K562 (cell line): Measurements from ENCODE around the gene STC2. TPM values are rescaled to one million over a fixed set of nuclear protein-coding genes. Genes with fewer than 3 reads are reported as not detected.

Source experiments
- ATAC-seq: fragments of 200-7000 bp; cut with Tn5 transposase; 3 replicates; pipeline ENCODE4 v1.9.1; 2020; ENCODE audit warnings: moderate library complexity
- BruUV-seq: library from RNA; stranded (reverse); fragments of 400-500 nt; replicated peaks from 2 replicates; lab custom pipeline; 2021; lab: Mats Ljungman, UMichigan
- CTCF ChIA-PET: fragments of 300-600 bp; formaldehyde crosslinking; extraction: SDS; loops from one replicate; lab custom pipeline; 2021; ENCODE audit warnings: low intra/inter-chr PET ratio; lab: Yijun Ruan, JAX
- POLR2A ChIA-PET: fragments of 300-600, 350-650 bp; sonication (Branson Sonifier 250); formaldehyde crosslinking; extraction: SDS; loops from one replicate; lab custom pipeline; 2021; ENCODE audit warnings: antibody characterized with exemption, inconsistent platforms; lab: Yijun Ruan, JAX
- DNase-seq, 4 experiments: peaks; one replicate each; pipeline versions ENCODE4 v3.0.0 to v3.0.0-alpha.2; 2011 to 2018; ENCODE audit warnings: low spot score in 3 of 4, mixed read lengths in 3 of 4; ENCODE audit errors: extremely low read depth in 1 of 4
- FAIRE-seq: peaks from 2 replicates; lab custom pipeline; 2011; peaks lifted over from hg19 to GRCh38; lab: Jason Lieb, UNC
- H2AFZ ChIP-seq: 2 replicates; pipeline ENCODE4 v1.6.0; 2011; ENCODE audit warnings: low read depth, low read length, control low read depth, inconsistent platforms
- H3K27ac ChIP-seq: fragments of 200-600 bp; 3 replicates; pipeline ENCODE4 v1.8.0; 2011; ENCODE audit warnings: low read depth, mild to moderate bottlenecking, control low read depth, inconsistent platforms, low read length, moderate library complexity, mixed read lengths; ENCODE audit errors: extremely low read depth
- H3K27me3 ChIP-seq, 2 experiments: fragments of 300-600 bp in 1 of 2; 2 replicates in 1 of 2; 3 replicates in 1 of 2; pipeline versions ENCODE4 v1.6.0 to v1.8.0; 2011; ENCODE audit warnings: inconsistent platforms in 2 of 2, low read length in 2 of 2, mild to moderate bottlenecking in 1 of 2, mixed read lengths in 1 of 2, moderate library complexity in 1 of 2; ENCODE audit not compliant: control insufficient read depth in 2 of 2, insufficient read depth in 2 of 2
- H3K36me3 ChIP-seq: fragments of 300-600 bp; 3 replicates; pipeline ENCODE4 v1.8.0; 2011; ENCODE audit warnings: mild to moderate bottlenecking, low read length, inconsistent platforms; ENCODE audit not compliant: control insufficient read depth, insufficient read depth
- H3K4me1 ChIP-seq, 2 experiments: fragments of 200-600 bp in 1 of 2; replicated peaks in 1 of 2; 2 replicates in 1 of 2; 3 replicates in 1 of 2; pipeline versions ENCODE4 v1.5.1 to v1.8.0; 2011; ENCODE audit warnings: inconsistent platforms in 2 of 2, low read length in 2 of 2, mild to moderate bottlenecking in 1 of 2, mixed read lengths in 1 of 2, moderate library complexity in 1 of 2; ENCODE audit not compliant: control insufficient read depth in 2 of 2, insufficient read depth in 2 of 2
- H3K4me2 ChIP-seq: 2 replicates; pipeline ENCODE4 v1.6.1; 2011; ENCODE audit warnings: low read length, control low read depth, inconsistent platforms, mixed read lengths; ENCODE audit not compliant: insufficient read depth
- H3K4me3 ChIP-seq: fragments of 200-600 bp; sonication (generic), shearing (Covaris generic); 2 replicates; pipeline ENCODE4 v1.5.1; 2016; ENCODE audit warnings: control low read depth, inconsistent platforms
- H3K79me2 ChIP-seq: fragments of 200-600 bp; 3 replicates; pipeline ENCODE4 v1.8.0; 2011; ENCODE audit warnings: low read length, inconsistent platforms; ENCODE audit not compliant: control insufficient read depth, insufficient read depth
- H3K9ac ChIP-seq, 2 experiments: 2 replicates each; pipeline versions ENCODE4 v1.6.0 to v1.6.1; 2011; ENCODE audit warnings: low read depth in 2 of 2, low read length in 2 of 2, control low read depth in 1 of 2, inconsistent platforms in 1 of 2, mild to moderate bottlenecking in 1 of 2, mixed read lengths in 1 of 2; ENCODE audit not compliant: insufficient read depth in 1 of 2
- H3K9me1 ChIP-seq: one replicate; pipeline ENCODE4 v1.6.0; 2011; ENCODE audit warnings: inconsistent platforms, mild to moderate bottlenecking, low read length, moderate library complexity; ENCODE audit not compliant: control insufficient read depth, insufficient read depth
- H3K9me3 ChIP-seq: replicated peaks from 2 replicates; pipeline ENCODE4 v1.5.1; 2011; ENCODE audit warnings: low read depth, low read length, inconsistent platforms; ENCODE audit not compliant: control insufficient read depth, insufficient read depth
- H4K20me1 ChIP-seq: replicated peaks from 2 replicates; pipeline ENCODE4 v1.6.1; 2011; ENCODE audit warnings: low read length, inconsistent platforms, mixed read lengths; ENCODE audit not compliant: control insufficient read depth, insufficient read depth
- BMI1 ChIP-seq: fragments of 150-350 bp; IDR thresholded peaks from 2 replicates; pipeline ENCODE4 v1.6.1; 2014; ENCODE audit warnings: low read length
- C11orf30 ChIP-seq: fragments of 450-650 bp; IDR thresholded peaks from 2 replicates; pipeline ENCODE4 v1.6.1; 2016; ENCODE audit warnings: low read depth, mild to moderate bottlenecking
- CBFA2T2 ChIP-seq: fragments of 450-650 bp; conservative IDR thresholded peaks from 2 replicates; pipeline ENCODE4 v1.6.1; 2017; ENCODE audit warnings: mild to moderate bottlenecking
- CBX8 ChIP-seq: fragments of 200-600 bp; sonication (generic); IDR thresholded peaks from 2 replicates; pipeline ENCODE4 v1.6.1; 2012; ENCODE audit warnings: borderline replicate concordance, mixed run types, low read depth, mild to moderate bottlenecking, moderate library complexity, mixed read lengths, low read length, control low read depth, inconsistent platforms; ENCODE audit not compliant: poor library complexity, severe bottlenecking; ENCODE audit errors: extremely low read depth
- HNRNPK ChIP-seq: fragments of 200-400 bp; formaldehyde crosslinking; IDR thresholded peaks from one replicate; pipeline ENCODE4 v1.6.1; 2018; ENCODE audit warnings: mild to moderate bottlenecking, low read depth, low read length; ENCODE audit not compliant: poor library complexity, severe bottlenecking
- MAFG ChIP-seq: fragments of 450-650 bp; conservative IDR thresholded peaks from 2 replicates; pipeline ENCODE4 v1.6.1; 2016; ENCODE audit warnings: missing genetic modification characterization, missing compliant biosample characterization
- MAFK ChIP-seq: IDR thresholded peaks from 2 replicates; pipeline ENCODE4 v1.6.1; 2011; ENCODE audit warnings: low read length, improper control_type of control experiment
- MEF2D ChIP-seq: conservative IDR thresholded peaks from 2 replicates; pipeline ENCODE4 v1.6.1; 2016; ENCODE audit warnings: low read depth, missing genetic modification characterization, missing compliant biosample characterization
- POLR2H ChIP-seq: IDR thresholded peaks from 2 replicates; pipeline ENCODE4 v1.6.1; 2016; ENCODE audit warnings: missing genetic modification characterization, low read depth, mild to moderate bottlenecking, control low read depth, missing compliant biosample characterization, moderate library complexity
- SLC30A9 ChIP-seq: fragments of 250-450 bp; sonication (Bioruptor Pico); IDR thresholded peaks from 2 replicates; pipeline ENCODE4 v1.8.0; 2022; ENCODE audit warnings: mild to moderate bottlenecking, moderate library complexity
- WHSC1 ChIP-seq: IDR thresholded peaks from one replicate; pipeline ENCODE4 v1.6.1; 2012; ENCODE audit warnings: low read length, control low read depth, inconsistent platforms
- ZBED1 ChIP-seq: IDR thresholded peaks from 2 replicates; pipeline ENCODE4 v1.6.1; 2014
- ZNF253 ChIP-seq: fragments of 250-450 bp; sonication (Bioruptor Pico); conservative IDR thresholded peaks from 2 replicates; pipeline ENCODE4 v1.6.1; 2021; ENCODE audit warnings: mild to moderate bottlenecking
- ZNF644 ChIP-seq: fragments of 200-800 bp; sonication (Bioruptor generic); IDR thresholded peaks from 2 replicates; pipeline ENCODE4 v1.6.1; 2016; ENCODE audit warnings: low read depth, missing genetic modification characterization, missing compliant biosample characterization
- WGBS: fragments of 100-300 bp; shearing (Covaris generic); methylation state at CpG from one replicate; pipeline ENCODE4 v1.1.6; 2016; ENCODE audit warnings: low coverage, mixed read lengths; ENCODE audit not compliant: insufficient coverage; ENCODE audit errors: missing lambda C conversion rate; 5-methylcytosine and 5-hydroxymethylcytosine counted together
- in situ Hi-C: fragments of 300-500 bp; cut with MboI; formaldehyde crosslinking; loops from 4 replicates; pipeline ENCODE4 v1.15.0; 2018; ENCODE audit warnings: inconsistent platforms, mixed read lengths
- intact Hi-C: fragments of 100-400 bp; cut with micrococcal nuclease; formaldehyde crosslinking; loops from 2 replicates; pipeline ENCODE4 v1.14.2; 2022
- polyA plus RNA-seq, 8 experiments: library from polyadenylated mRNA; depleted of rRNA in 4 of 8; stranded (reverse) in 5 of 8; unstranded in 3 of 8; fragments of >200 nt; fragmentation: Nextera tagmentation in 2 of 8; fragmentation: Illumina TruSeq in 1 of 8; extraction: Ambion mirVana in 2 of 8; extraction: Trizol in 1 of 8; gene quantifications; 2 replicates each; pipeline versions ENCODE4 v1.2.1 to v1.2.3, GENCODE V29; 2011 to 2014; ENCODE audit warnings: inconsistent platforms in 1 of 8, missing spikeins in 1 of 8
- total RNA-seq, 7 experiments: library from RNA; depleted of rRNA in 6 of 7; stranded (reverse); fragments of >200 nt in 6 of 7; fragmentation: Illumina TruSeq in 2 of 7; extraction: Trizol in 2 of 7; gene quantifications; 2 replicates each; pipeline versions ENCODE4 v1.2.1 to v1.2.3, GENCODE V29; 2011 to 2021; ENCODE audit warnings: low replicate concordance in 1 of 7
- TF ChIP-seq, protein P1 (sequence below), 2 experiments: fragments of 450-650 bp in 1 of 2; IDR thresholded peaks; 2 replicates each; pipeline ENCODE4 v1.6.1; 2011 to 2017; ENCODE audit warnings: low read depth in 2 of 2, antibody characterized with exemption in 1 of 2, borderline replicate concordance in 1 of 2, low read length in 1 of 2, mild to moderate bottlenecking in 1 of 2, mixed read lengths in 1 of 2; ENCODE audit not compliant: control insufficient read depth in 1 of 2
- TF ChIP-seq, protein P2 (sequence below): fragments of 150-350 bp; conservative IDR thresholded peaks from 2 replicates; pipeline ENCODE4 v1.6.1; 2014; ENCODE audit warnings: low read length

STC2 gene
- total and polyA plus RNA-seq, 9 of the 15 experiments (the other 6 are each of a cell fraction or from before 2014, with no cell fraction given), result 0.62 to 31.7 (median 7.4) TPM

- FAIRE-seq, result no peak
- in situ Hi-C loops, result no loop called here
- TF ChIP-seq MAFG (tag) (peak; percentile 80), POLR2H (no peak), SLC30A9 (CRISPR knock-in tag) (no peak), MEF2D (tag) (no peak), ZNF253 (CRISPR knock-in tag) (no peak), ZNF644 (tag) (no peak), MAFK (peak; percentile 29; the same call in 1 of the 2 replicates), CBX8 (no peak), BMI1 (no peak), ZBED1 (no peak), C11orf30 (peak; percentile 72), CBFA2T2 (no peak), WHSC1 (no peak), HNRNPK (no peak)
- TF ChIP-seq, protein P1, sequence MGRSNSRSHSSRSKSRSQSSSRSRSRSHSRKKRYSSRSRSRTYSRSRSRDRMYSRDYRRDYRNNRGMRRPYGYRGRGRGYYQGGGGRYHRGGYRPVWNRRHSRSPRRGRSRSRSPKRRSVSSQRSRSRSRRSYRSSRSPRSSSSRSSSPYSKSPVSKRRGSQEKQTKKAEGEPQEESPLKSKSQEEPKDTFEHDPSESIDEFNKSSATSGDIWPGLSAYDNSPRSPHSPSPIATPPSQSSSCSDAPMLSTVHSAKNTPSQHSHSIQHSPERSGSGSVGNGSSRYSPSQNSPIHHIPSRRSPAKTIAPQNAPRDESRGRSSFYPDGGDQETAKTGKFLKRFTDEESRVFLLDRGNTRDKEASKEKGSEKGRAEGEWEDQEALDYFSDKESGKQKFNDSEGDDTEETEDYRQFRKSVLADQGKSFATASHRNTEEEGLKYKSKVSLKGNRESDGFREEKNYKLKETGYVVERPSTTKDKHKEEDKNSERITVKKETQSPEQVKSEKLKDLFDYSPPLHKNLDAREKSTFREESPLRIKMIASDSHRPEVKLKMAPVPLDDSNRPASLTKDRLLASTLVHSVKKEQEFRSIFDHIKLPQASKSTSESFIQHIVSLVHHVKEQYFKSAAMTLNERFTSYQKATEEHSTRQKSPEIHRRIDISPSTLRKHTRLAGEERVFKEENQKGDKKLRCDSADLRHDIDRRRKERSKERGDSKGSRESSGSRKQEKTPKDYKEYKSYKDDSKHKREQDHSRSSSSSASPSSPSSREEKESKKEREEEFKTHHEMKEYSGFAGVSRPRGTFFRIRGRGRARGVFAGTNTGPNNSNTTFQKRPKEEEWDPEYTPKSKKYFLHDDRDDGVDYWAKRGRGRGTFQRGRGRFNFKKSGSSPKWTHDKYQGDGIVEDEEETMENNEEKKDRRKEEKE (IDR thresholded peaks at IDR 0.05; ENCODE audit: borderline replicate concordance in 1 of 2, control insufficient read depth in 1 of 2, low read depth in 2 of 2, low read length in 1 of 2), result no peak
- TF ChIP-seq, protein P2, sequence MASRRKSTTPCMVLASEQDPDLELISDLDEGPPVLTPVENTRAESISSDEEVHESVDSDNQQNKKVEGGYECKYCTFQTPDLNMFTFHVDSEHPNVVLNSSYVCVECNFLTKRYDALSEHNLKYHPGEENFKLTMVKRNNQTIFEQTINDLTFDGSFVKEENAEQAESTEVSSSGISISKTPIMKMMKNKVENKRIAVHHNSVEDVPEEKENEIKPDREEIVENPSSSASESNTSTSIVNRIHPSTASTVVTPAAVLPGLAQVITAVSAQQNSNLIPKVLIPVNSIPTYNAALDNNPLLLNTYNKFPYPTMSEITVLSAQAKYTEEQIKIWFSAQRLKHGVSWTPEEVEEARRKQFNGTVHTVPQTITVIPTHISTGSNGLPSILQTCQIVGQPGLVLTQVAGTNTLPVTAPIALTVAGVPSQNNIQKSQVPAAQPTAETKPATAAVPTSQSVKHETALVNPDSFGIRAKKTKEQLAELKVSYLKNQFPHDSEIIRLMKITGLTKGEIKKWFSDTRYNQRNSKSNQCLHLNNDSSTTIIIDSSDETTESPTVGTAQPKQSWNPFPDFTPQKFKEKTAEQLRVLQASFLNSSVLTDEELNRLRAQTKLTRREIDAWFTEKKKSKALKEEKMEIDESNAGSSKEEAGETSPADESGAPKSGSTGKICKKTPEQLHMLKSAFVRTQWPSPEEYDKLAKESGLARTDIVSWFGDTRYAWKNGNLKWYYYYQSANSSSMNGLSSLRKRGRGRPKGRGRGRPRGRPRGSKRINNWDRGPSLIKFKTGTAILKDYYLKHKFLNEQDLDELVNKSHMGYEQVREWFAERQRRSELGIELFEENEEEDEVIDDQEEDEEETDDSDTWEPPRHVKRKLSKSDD, result no peak
Observed at GRCh38 chr5:173310861-173311785, 17.1 kb downstream of the STC2 start.

More at GRCh38 chr5:173310861-173311785, 17.1 kb downstream of the STC2 start:
- Histone ChIP-seq H2AFZ (peak overlapping the region; percentile 85), H3K9me1 (no peaks in the 10 kb centered on the region), H3K27ac (no peak overlapping the region; the same call in 2 of the 3 replicates), H3K4me1 (peaks cover 8 to 26% of the 10 kb centered on the region in 2 experiments; a peak in 3 of 5 replicates), H3K36me3 (peaks cover 3% of the 10 kb centered on the region; the same call in 1 of the 3 replicates), H3K4me3 (no peak overlapping the region), H4K20me1 (no peaks in the 10 kb centered on the region), H3K4me2 (no peak overlapping the region), H3K27me3 (no peaks in the 10 kb centered on the region), H3K79me2 (no peaks in the 10 kb centered on the region), H3K9ac (peak overlapping the region in 1 of 2 experiments; percentile 68; a peak in 1 of 4 replicates), H3K9me3 (no peaks in the 10 kb centered on the region)
- ATAC-seq, result no peak
- intact Hi-C loops, result no loop called here
- CTCF ChIA-PET, result no interaction called here
- BruUV-seq, result no TSS peak
- no peak for DNase-seq
- 50% methylated on average over 15 of the region's 15 CpGs for WGBS
- POLR2A ChIA-PET, result interaction anchor here (0.7 to 2.3 kb wide), 5 partner anchors 10 to 453 kb away, joined by 3 to 18 read pairs (median 4); partner anchors contain the start of gene ATP6V0E1
